MCF 10A (cell line): ENCODE measurements around the gene MS4A4E. TPM values are rescaled to one million over a fixed set of nuclear protein-coding genes. Genes with fewer than 3 reads are reported as not detected.
"Not testable (repeated sequence)": the region's sequence is repeated elsewhere in the genome, so short reads cannot be mapped to it uniquely, and the experiment has no call there.

Source experiments
- BruUV-seq: library from RNA; stranded (reverse); fragments of 400-500 nt; replicated peaks from 2 replicates; lab custom pipeline; 2021; lab: Mats Ljungman, UMichigan
- CTCF ChIA-PET: fragments of 300-600 bp; sonication (Branson Sonifier 250); formaldehyde crosslinking; extraction: SDS; loops from one replicate; lab custom pipeline; 2021; ENCODE audit warnings: antibody characterized with exemption, inconsistent platforms; lab: Yijun Ruan, JAX
- POLR2A ChIA-PET: fragments of 300-600, 350-650 bp; sonication (Branson Sonifier 250); formaldehyde crosslinking; extraction: SDS; loops from one replicate; lab custom pipeline; 2020; ENCODE audit warnings: antibody characterized with exemption, inconsistent platforms; lab: Yijun Ruan, JAX
- DNase-seq: peaks from one replicate; pipeline ENCODE4 v3.0.0-alpha.2; 2018; ENCODE audit not compliant: unreplicated experiment
- H3K27ac Mint-ChIP-seq: one replicate; pipeline ENCODE4 v1.8.0; 2022; ENCODE audit warnings: mild to moderate bottlenecking, low read depth, mixed read lengths; ENCODE audit not compliant: unreplicated experiment
- H3K27me3 Mint-ChIP-seq: one replicate; pipeline ENCODE4 v1.8.0; 2022; ENCODE audit warnings: mixed read lengths; ENCODE audit not compliant: insufficient read depth, unreplicated experiment
- H3K36me3 Mint-ChIP-seq: one replicate; pipeline ENCODE4 v1.8.0; 2022; ENCODE audit warnings: mild to moderate bottlenecking, moderate library complexity, mixed read lengths; ENCODE audit not compliant: insufficient read depth, unreplicated experiment
- H3K4me1 Mint-ChIP-seq: one replicate; pipeline ENCODE4 v1.8.0; 2022; ENCODE audit warnings: mixed read lengths; ENCODE audit not compliant: insufficient read depth, unreplicated experiment
- H3K4me3 Mint-ChIP-seq: one replicate; pipeline ENCODE4 v1.8.0; 2022; ENCODE audit warnings: mild to moderate bottlenecking, moderate library complexity, mixed read lengths; ENCODE audit not compliant: unreplicated experiment
- H3K9me3 Mint-ChIP-seq: one replicate; pipeline ENCODE4 v1.8.0; 2022; ENCODE audit warnings: mixed read lengths; ENCODE audit not compliant: unreplicated experiment
- intact Hi-C: fragments of 100-400 bp; cut with micrococcal nuclease; formaldehyde crosslinking; loops from 2 replicates; pipeline ENCODE4 v1.14.1; 2022
- total RNA-seq: library from RNA; stranded (reverse); gene quantifications from 2 replicates; pipeline ENCODE4 v1.2.3, GENCODE V29; 2022
- TF ChIP-seq, protein P1 (sequence below): fragments of 200-600 bp; IDR thresholded peaks from one replicate; pipeline ENCODE4 v1.8.0; 2022; ENCODE audit warnings: antibody characterized with exemption, mild to moderate bottlenecking; ENCODE audit not compliant: unreplicated experiment

Gene MS4A4E
- total RNA-seq, 1 experiment from 2014 or later: not detected

DNA sequence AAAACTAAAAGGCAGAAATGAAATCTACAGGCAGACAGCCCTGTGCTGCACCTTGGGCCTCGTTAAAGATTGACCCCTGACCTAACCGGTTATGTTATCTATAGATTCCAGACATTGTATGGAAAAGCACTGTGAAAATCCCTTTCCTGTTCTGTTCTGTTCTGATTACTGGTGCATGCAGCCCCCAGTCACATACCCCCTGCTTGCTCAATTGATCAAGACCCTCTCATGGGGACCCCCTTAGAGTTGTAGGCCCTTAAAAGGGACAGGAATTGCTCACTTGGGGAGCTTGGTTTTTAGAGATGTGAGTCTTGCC is 57.5 kb downstream of the MS4A4E start:
- H3K9me3 Mint-ChIP-seq, DNase-seq, H3K27ac Mint-ChIP-seq, H3K4me1 Mint-ChIP-seq, H3K27me3 Mint-ChIP-seq, POLR2A ChIA-PET, H3K36me3 Mint-ChIP-seq, H3K4me3 Mint-ChIP-seq, BruUV-seq, intact Hi-C loops: not testable (repeated sequence)
- CTCF ChIA-PET: interaction anchor here (1.4 kb wide), 1 partner anchor 16 kb away, joined by 4 read pairs; no protein-coding TSS in a partner anchor

DNA sequence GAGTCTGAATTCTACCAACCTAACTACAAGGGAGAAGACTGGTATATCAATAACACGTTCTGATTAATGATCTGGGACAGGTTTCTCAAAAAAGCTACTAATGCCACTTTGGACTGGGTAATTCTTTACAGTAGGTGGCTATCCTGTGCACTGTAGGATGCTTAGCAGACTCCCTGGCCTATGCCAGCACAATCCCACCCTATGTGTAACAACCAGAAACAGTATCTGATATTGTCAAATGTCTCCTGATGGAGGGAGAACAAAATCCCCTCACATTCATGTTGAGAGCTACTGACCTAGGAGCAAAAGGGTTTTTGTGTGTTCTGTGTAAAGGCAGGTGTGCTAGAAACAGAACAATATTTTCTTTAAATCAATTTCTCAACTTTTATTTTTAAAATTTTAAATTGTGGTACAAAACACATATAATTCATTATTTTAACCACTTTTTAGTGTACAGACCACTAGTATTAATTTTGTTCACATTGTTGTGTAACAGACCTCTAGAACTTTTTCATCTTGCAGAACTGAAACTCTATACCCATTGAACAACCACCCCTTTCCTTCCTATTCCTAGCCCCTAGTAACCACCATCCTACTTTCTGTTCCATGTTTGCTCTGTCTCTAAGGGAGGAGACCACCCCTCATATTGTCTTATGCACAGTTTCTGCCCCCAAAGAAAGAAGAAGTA is 58.0 kb downstream of the MS4A4E start:
- Mint-ChIP-seq H3K4me1 (peaks cover 8% of the 10 kb centered on the region), H3K27me3 (no peaks in the 10 kb centered on the region), H3K36me3 (no peaks in the 10 kb centered on the region), H3K9me3 (no peaks in the 10 kb centered on the region), H3K4me3 (no peak overlapping the region), H3K27ac (no peak overlapping the region)
- ChIA-PET POLR2A (interaction anchor here (0.6 kb wide), 1 partner anchor 16 kb away, joined by 3 read pairs; no protein-coding TSS in a partner anchor), CTCF (interaction anchor here (1.4 to 3.5 kb wide), 3 partner anchors 9 to 16 kb away, joined by 4 to 27 read pairs (median 4); no protein-coding TSS in a partner anchor)
- no peak for DNase-seq
- no TSS peak for BruUV-seq
- intact Hi-C loops: no loop called here
- TF ChIP-seq, protein P1, sequence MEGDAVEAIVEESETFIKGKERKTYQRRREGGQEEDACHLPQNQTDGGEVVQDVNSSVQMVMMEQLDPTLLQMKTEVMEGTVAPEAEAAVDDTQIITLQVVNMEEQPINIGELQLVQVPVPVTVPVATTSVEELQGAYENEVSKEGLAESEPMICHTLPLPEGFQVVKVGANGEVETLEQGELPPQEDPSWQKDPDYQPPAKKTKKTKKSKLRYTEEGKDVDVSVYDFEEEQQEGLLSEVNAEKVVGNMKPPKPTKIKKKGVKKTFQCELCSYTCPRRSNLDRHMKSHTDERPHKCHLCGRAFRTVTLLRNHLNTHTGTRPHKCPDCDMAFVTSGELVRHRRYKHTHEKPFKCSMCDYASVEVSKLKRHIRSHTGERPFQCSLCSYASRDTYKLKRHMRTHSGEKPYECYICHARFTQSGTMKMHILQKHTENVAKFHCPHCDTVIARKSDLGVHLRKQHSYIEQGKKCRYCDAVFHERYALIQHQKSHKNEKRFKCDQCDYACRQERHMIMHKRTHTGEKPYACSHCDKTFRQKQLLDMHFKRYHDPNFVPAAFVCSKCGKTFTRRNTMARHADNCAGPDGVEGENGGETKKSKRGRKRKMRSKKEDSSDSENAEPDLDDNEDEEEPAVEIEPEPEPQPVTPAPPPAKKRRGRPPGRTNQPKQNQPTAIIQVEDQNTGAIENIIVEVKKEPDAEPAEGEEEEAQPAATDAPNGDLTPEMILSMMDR: no peak

DNA sequence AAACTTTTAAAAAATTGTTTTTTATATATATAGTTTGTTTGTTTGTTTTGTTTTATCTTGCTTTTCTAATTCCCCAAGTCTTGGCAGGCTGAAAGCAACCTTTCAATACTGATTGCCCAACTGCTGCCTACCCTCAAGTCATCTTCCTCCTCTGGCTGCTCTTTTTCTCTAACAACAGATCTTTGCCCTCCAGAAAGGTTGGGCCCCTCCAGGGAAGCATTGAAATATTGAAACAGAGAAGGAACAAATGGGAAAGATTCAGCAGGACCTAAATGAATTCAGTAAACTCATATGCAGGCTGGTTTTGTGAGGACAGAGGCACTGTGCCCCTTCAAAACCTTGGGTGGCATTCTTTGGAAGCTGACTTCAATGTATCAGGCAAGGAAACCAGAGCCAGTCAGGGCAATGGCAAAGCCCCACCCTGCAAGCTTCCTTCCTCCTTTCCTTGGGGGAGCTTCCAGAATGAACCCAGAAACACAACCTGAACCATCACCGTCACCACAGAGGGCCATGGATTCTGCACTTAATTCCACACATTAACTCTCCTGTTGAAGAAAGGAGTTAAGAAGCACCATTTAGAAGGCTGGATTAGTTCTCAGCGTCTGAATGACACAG is 59.2 kb downstream of the MS4A4E start:
- H3K27ac Mint-ChIP-seq: no peak overlapping the region
- no peak overlapping the region for H3K4me3 Mint-ChIP-seq
- H3K36me3 Mint-ChIP-seq: no peaks in the 10 kb centered on the region
- no peaks in the 10 kb centered on the region for H3K27me3 Mint-ChIP-seq
- POLR2A ChIA-PET: interaction anchor here (1.7 kb wide), 1 partner anchor 24 kb away, joined by 5 read pairs; no protein-coding TSS in a partner anchor
- CTCF ChIA-PET: interaction anchor here (0.6 to 3.5 kb wide), 6 partner anchors 10 to 178 kb away, joined by 3 to 27 read pairs (median 4); no protein-coding TSS in a partner anchor
- TF ChIP-seq, protein P1: no peak
- intact Hi-C loops: no loop called here
- no TSS peak for BruUV-seq
- no peaks in the 10 kb centered on the region for H3K9me3 Mint-ChIP-seq
- DNase-seq: no peak
- H3K4me1 Mint-ChIP-seq: peaks cover 8% of the 10 kb centered on the region

DNA sequence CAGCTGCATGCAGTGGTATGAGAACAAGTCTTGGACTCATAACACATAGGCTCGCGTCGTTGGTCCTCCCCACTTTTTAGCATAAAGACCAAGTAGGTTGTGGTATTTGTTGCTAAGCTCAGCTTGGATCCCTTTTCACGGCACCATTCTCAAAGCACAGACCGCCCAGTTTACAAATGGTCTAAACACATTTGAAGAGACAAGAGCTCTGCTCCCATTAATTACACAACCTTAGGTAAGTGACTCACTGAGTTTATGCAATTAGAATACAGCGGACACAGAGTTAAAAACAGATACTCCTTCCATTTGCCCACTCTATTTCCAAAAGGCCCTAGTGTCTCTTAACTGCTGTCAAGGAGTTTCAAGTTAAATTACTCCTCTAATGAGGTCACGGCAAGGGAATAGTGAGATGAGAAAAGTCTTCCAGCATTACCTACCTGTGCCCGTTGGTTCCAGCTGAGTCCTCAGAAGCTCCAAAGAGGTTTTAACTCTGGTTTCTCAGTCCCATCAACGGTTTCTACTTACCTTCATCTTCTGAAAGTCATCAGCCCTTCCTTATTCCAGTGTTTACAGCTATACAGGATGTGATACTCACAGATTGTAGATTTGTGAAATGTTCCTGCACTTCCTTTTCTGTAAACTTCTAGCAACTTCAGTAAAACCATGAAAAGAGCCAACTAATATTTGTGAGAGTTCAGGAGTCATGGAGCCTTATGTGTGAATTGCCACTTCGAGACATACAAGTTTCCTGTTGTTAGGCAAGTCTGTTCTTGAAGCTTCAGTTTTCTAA is 60.2 kb downstream of the MS4A4E start, which contains the start of gene MS4A6A:
TSS of gene MS4A6A (minus strand) at position 543 of the 790 bp plus-strand sequence. CDS start 1,356 bp downstream, outside the sequence.
- TF ChIP-seq, protein P1: no peak
- peak; percentile 58 for DNase-seq
- no peak within 1 kb of the TSS for H3K4me3 Mint-ChIP-seq
- POLR2A ChIA-PET: interaction anchor here (1.1 to 1.7 kb wide), 4 partner anchors 8 to 23 kb away, joined by 4 to 7 read pairs (median 4); no protein-coding TSS in a partner anchor
- no TSS peak for BruUV-seq
- H3K9me3 Mint-ChIP-seq: no peaks in the 10 kb centered on the region
- no peaks in the 10 kb centered on the region for H3K27me3 Mint-ChIP-seq
- H3K27ac Mint-ChIP-seq: no peak within 1 kb of the TSS
- H3K36me3 Mint-ChIP-seq: no peaks in the 10 kb centered on the region
- intact Hi-C loops: no loop called here
- H3K4me1 Mint-ChIP-seq: peaks cover 8% of the 10 kb centered on the region
- CTCF ChIA-PET: interaction anchor here (0.5 to 3.5 kb wide), 7 partner anchors 10 to 576 kb away, joined by 3 to 27 read pairs (median 5); no protein-coding TSS in a partner anchor
